Endometrial microvascular endothelial cells (primary cell): Measurements from ENCODE around the gene CSDE1. TPM values are rescaled to one million over a fixed set of nuclear protein-coding genes. Genes with fewer than 3 reads are reported as not detected.
"Not testable (repeated sequence)": the region's sequence is repeated elsewhere in the genome, so short reads cannot be mapped to it uniquely, and the experiment has no call there.

Experiments
- in situ Hi-C: cut with HindIII; loops from 2 replicates; pipeline ENCODE4 v1.10.0; 2017; ENCODE audit warnings: low sequenced_read_pairs, low pct_unique_long_range_greater_than_20kb; ENCODE audit errors: inconsistent ontology term
- total RNA-seq: library from RNA; depleted of rRNA; stranded (reverse); fragments of >200 nt; gene quantifications from one replicate; pipeline ENCODE4 v1.2.3, GENCODE V29; 2015; ENCODE audit errors: inconsistent ontology term

CSDE1 gene
- 976 TPM for total RNA-seq

GRCh38 chr1:114757455-114758255 lies at the start of gene CSDE1:
Gene CSDE1, minus strand, starts transcription at chr1:114757984. Its CDS starts 18,094 bp downstream, at chr1:114739890.
- in situ Hi-C loops, result no loop called here

DNA sequence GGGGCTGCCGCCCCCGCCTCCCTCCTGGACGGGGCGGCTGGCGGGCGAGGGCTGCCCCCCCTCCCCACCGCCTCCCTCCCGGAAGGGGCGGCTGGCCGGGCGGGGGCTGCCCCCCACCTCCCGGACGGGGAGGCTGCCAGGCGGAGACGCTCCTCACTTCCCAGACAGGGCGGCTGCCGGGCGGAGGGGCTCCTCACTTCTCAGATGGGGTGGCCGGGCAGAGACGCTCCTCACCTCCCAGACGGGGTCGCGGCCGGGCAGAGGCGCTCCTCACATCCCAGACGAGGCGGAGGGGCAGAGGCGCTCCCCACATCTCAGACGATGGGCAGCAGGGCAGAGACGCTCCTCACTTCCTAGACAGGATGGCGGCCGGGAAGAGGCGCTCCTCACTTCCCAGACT lies 46.7 kb upstream of the CSDE1 start:
- in situ Hi-C loops, result not testable (repeated sequence)

DNA sequence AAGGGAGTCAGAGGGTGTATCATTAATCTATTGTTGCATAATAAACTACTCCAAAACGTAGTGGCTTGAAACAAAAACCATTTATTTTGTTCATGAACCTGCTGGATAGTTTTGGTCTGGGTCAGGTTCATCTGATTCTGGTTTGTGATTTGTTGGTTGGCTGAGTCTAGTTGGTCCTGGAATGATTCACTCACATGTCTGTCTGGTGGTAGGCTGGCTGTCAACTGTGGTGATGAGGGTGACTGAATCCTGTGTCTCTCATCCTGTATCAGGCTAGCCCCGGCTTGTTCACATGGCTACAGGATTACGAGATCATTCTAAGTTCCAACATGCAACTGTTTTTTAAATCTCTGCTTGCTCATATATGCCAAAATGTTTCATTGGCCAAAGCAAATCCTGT lies 45.2 kb upstream of the CSDE1 start:
- in situ Hi-C loops, result no loop called here

GRCh38 chr1:114794038-114794437 lies 36.3 kb upstream of the CSDE1 start:
- in situ Hi-C loops, result no loop called here

- in situ Hi-C loops, result not testable (repeated sequence)
Measured at GRCh38 chr1:114790581-114790980, 32.8 kb upstream of the CSDE1 start.

GRCh38 chr1:114786440-114786839 lies 28.7 kb upstream of the CSDE1 start:
- in situ Hi-C loops, result not testable (repeated sequence)

GRCh38 chr1:114782476-114782875 lies 24.7 kb upstream of the CSDE1 start:
- in situ Hi-C loops, result no loop called here

DNA sequence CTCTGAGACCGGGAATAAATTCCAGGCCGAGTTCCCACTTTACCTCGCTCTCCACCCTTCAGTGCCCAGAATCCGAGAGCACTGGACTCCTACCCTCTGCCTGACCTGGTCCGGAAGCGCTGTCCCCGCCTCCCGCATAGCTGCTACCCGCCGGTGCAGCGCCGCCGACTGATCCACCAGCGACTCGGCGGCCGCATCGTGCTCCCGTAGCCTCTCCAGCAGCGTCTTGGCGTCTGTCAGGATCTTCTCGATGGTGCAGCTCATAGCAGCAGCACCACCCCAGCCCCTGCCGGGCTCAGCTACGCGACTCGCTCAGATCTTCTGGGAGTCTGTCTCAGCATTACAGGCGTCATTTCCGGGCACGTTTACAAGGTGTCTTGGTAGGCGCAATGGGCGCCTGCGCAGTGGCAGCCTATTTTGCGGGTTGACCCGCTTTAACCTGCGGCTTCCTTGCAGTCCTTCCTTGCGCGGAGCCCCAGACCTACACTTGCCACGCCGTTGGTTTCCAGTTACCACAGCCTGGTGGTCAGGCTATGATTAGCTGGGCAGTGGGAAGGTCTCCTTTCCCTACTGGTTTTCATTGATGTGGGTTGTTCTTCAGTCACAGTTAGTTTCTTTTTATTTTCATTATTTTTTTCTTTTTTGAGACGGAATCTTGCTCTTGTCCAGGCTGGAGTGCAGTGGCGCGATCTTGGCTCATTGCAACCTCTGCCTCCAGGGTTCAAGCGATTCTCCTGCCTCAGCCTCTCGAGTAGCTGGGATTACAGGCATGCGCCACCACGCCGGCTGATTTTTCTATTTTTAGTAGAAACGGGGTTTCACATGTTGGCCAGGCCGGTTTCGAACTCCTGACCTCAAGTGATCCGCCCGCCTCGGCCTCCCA lies 22.8 kb upstream of the CSDE1 start, which contains the start of gene SIKE1:
Gene SIKE1, minus strand, starts transcription at position 342 of the 883 bp plus-strand sequence. Its CDS starts 78 bp downstream, at position 264.
- in situ Hi-C loops, result no loop called here

DNA sequence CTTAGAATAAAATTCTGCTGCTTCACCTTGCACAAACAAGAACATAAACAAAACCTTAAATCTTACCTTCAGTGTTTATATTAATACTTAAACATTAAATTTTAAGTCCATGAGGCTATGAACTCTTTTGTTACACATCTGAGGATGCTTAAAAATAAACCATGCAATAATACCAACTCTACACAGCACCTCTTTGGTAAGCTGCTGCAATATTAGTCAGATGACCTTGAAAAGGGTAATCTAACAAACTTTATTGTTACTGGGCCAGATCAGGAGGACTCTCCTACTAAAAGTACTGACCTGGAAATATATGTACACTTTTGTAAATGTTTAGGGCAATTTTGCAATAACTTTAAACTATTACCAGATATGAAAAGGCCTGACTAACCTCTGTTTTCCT lies 21.9 kb upstream of the CSDE1 start:
- in situ Hi-C loops, result no loop called here

- in situ Hi-C loops, result not testable (repeated sequence)
Measured at GRCh38 chr1:114776726-114777125, 18.9 kb upstream of the CSDE1 start.

DNA sequence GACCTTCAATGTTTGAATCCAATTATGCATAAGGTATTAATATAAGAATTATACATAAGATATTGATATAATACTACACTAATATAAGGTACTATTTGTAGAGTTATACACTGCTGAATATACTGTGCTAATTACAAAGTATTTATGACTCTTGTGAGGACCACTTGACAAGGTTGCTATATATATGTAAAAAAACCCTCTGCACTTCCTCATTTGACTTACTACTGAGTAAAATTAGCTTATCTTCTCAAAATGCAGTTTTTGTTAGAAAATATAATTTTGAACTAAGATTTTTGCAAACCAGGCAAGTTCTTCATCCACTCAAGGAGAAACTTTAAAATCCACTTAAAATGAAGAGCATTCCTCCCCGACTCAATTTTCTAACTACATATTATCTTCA lies 14.2 kb upstream of the CSDE1 start:
- in situ Hi-C loops, result no loop called here

GRCh38 chr1:114770989-114771388 lies 13.2 kb upstream of the CSDE1 start:
- in situ Hi-C loops, result no loop called here

GRCh38 chr1:114764689-114765088 lies 6.9 kb upstream of the CSDE1 start:
- in situ Hi-C loops, result no loop called here

DNA sequence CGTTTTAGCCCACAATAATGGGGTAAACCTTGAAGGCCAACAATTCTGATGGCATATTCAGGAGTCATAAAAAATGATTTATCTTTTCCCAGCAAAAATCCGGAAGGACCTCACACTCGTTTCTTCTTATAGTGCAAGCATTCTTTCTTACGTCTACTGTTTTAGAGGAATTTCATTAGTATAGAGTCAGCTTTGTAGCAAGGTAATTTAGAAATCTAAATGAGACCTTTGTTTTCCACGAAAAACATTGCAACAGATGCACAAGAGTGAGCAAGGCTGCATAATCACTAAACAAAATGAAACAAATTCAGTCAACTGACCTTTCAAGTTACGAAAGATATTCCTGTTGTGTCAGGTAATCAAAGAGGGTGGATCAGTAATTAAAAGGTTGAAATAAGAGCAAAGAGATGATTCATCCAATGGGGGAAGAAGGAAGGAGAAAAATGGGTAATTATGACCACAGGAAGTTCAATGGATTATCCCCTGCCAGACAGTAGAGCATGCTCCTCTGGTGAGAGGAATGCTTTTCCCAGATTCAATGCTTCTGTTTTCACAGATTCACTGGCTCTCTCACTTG lies 560 bp upstream of the CSDE1 start:
- in situ Hi-C loops, result no loop called here

- in situ Hi-C loops, result no loop called here
Measured at GRCh38 chr1:114756949-114757454, 782 bp downstream of the CSDE1 start.

DNA sequence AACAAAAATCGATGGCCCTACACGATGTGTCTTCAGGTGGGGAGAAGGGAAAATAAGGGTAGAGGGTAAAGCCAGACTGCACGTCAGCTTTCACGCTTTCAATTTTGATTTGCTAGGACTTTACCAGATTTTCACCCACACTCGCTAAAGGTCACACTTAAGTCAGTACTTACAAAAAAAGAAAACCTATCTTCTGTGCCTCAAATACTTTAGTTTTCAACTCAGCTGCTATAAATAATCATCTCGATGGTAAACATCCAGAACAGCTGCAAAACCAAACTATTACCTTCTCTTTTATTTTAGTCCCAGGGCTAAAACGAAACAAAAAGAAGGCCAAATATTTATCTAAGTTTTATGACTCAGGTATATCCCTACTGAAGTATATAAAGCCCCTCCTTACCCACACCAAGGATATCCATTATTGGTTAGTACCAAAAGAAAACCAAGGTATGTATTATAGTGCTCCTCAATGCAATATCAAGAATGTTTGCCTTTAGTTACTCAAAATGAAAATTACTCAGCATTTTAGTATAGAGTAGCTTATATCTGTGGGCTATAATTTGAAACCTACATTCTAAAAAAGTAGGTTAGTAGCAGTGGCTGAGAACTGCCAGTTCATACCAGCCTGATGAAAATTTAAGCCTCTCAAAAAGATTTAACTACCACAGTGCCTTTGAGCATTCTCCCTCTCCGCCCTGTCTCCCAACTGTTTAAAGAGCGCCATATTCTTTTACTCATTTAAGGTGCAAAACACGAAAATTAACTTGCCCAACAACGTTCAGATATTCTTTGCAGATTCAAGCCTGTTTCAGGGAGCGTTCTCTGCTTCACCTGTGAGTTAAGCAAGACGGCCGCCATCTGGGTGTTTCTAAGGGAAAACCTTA lies 1.5 kb downstream of the CSDE1 start:
- in situ Hi-C loops, result no loop called here

DNA sequence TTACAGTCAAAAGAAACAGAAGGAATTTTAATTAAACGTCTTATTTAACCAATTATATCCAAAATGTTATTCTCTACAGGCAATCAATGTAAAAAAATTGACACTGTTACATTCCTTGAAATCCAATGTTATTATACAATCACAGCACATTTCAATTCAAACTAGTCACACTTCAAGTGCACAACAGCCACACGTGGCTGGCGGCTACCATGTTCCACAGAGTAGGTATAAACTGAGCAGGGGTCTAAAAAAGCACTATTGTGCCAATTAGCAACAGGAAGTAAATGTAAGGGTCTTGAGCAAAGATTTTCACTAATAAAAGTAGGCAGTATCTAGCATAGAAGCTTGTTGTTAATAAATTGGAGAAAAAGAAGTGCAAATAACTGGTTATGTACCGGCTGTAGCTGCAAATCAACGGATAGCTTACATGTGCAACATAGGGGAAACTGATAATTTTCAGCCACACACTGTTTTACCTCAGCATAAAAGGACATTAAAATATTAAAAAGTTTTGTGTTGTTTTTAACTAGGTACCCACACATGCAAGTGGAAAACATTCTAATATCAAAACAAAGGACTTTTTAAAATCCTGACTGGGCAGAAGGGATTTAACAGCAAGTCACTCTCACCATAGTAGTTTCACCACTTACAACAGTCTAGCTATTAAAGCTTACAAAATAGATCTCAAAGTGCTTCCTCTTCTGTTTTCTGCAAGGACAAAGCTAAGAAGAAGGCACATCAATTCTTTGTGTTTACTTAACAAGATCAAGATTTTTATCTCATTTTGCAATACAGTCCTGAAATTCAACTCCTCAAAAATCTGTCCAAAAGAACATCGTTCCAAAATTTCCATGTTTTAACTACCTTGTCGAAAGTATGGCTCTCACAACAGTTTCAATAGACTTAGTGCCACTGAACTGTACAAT lies 2.5 kb downstream of the CSDE1 start:
- in situ Hi-C loops, result no loop called here
